Caco-2 (cell line): ENCODE data around the gene MRPS25. TPM values are rescaled to one million over a fixed set of nuclear protein-coding genes. Genes with fewer than 3 reads are reported as not detected.
A peak's percentile ranks its signal among the peaks of the same experiment; 100 is the strongest.

Experiments
- BruUV-seq: library from RNA; stranded (reverse); fragments of 400-500 nt; replicated peaks from 2 replicates; lab custom pipeline; 2021; lab: Mats Ljungman, UMichigan
- CTCF ChIA-PET: fragments of 300-600 bp; sonication (Branson Sonifier 250); formaldehyde crosslinking; loops from one replicate; lab custom pipeline; 2022; ENCODE audit warnings: antibody characterized with exemption; lab: Charles Lee
- POLR2A ChIA-PET: fragments of 300-600 bp; sonication (Branson Sonifier 250); formaldehyde crosslinking; loops from one replicate; lab custom pipeline; 2022; ENCODE audit warnings: antibody characterized with exemption; lab: Charles Lee
- DNase-seq, 2 experiments: peaks; one replicate each; pipeline versions ENCODE4 v3.0.0 to v3.0.0-alpha.2; 2020 to 2022
- H3K27me3 ChIP-seq: replicated peaks from 2 replicates; pipeline ENCODE4 v1.6.0; 2011; ENCODE audit warnings: low read length; ENCODE audit not compliant: control insufficient read depth, insufficient read depth
- H3K36me3 ChIP-seq: 2 replicates; pipeline ENCODE4 v1.5.1; 2011; ENCODE audit warnings: low read length; ENCODE audit not compliant: control insufficient read depth, insufficient read depth
- H3K4me1 ChIP-seq: fragments of 250-450 bp; sonication (Bioruptor Pico); 2 replicates; pipeline ENCODE4 v1.5.1; 2020; ENCODE audit warnings: mild to moderate bottlenecking
- H3K4me3 ChIP-seq: 2 replicates; pipeline ENCODE4 v1.5.1; 2011; ENCODE audit warnings: low read depth, mild to moderate bottlenecking, control low read depth, low read length
- H3K9me3 ChIP-seq: fragments of 250-450 bp; sonication (Bioruptor Pico); 2 replicates; pipeline ENCODE4 v1.5.1; 2020; ENCODE audit warnings: mild to moderate bottlenecking, moderate library complexity
- H3K27ac Mint-ChIP-seq: one replicate; pipeline ENCODE4 v1.8.0; 2022; ENCODE audit warnings: mixed read lengths; ENCODE audit not compliant: unreplicated experiment
- H3K27me3 Mint-ChIP-seq: one replicate; pipeline ENCODE4 v1.8.0; 2022; ENCODE audit warnings: mixed read lengths; ENCODE audit not compliant: insufficient read depth, unreplicated experiment
- H3K36me3 Mint-ChIP-seq: one replicate; pipeline ENCODE4 v1.8.0; 2022; ENCODE audit warnings: mild to moderate bottlenecking, mixed read lengths; ENCODE audit not compliant: insufficient read depth, unreplicated experiment
- H3K4me1 Mint-ChIP-seq: one replicate; pipeline ENCODE4 v1.8.0; 2022; ENCODE audit warnings: low read depth, mixed read lengths; ENCODE audit not compliant: unreplicated experiment
- H3K4me3 Mint-ChIP-seq: one replicate; pipeline ENCODE4 v1.8.0; 2022; ENCODE audit warnings: mild to moderate bottlenecking, moderate library complexity, mixed read lengths; ENCODE audit not compliant: unreplicated experiment
- H3K9me3 Mint-ChIP-seq: one replicate; pipeline ENCODE4 v1.8.0; 2022; ENCODE audit warnings: mixed read lengths; ENCODE audit not compliant: unreplicated experiment
- CTCF ChIP-seq, 2 experiments: fragments of 200-600 bp in 1 of 2; IDR thresholded peaks; 1 replicate in 1 of 2; 2 replicates in 1 of 2; pipeline versions ENCODE4 v1.5.1 to v1.8.0; 2011 to 2022; ENCODE audit warnings: antibody characterized with exemption in 1 of 2, control low read depth in 1 of 2, inconsistent platforms in 1 of 2, low read depth in 1 of 2, low read length in 1 of 2, mild to moderate bottlenecking in 1 of 2, moderate library complexity in 1 of 2; ENCODE audit not compliant: insufficient read depth in 1 of 2, severe bottlenecking in 1 of 2, unreplicated experiment in 1 of 2
- intact Hi-C: fragments of 100-400 bp; cut with micrococcal nuclease; formaldehyde crosslinking; loops from one replicate; pipeline ENCODE4 v1.10.0; 2022; ENCODE audit not compliant: unreplicated experiment
- total RNA-seq: library from RNA; stranded (reverse); gene quantifications from 2 replicates; pipeline ENCODE4 v1.2.3, GENCODE V29; 2022

MRPS25 gene
- total RNA-seq, 1 experiment from 2014 or later: 53.3 TPM

- Histone ChIP-seq H3K9me3 (no peaks in the 10 kb centered on the region), H3K36me3 (no peaks in the 10 kb centered on the region; the same call in 1 of the 2 replicates), H3K27me3 (no peaks in the 10 kb centered on the region), H3K4me1 (peaks cover 17% of the 10 kb centered on the region), H3K4me3 (no peak overlapping the region)
- H3K4me1 Mint-ChIP-seq: peaks cover 10% of the 10 kb centered on the region
- H3K4me3 Mint-ChIP-seq: peak overlapping the region; percentile 7
- DNase-seq: no peak
- H3K36me3 Mint-ChIP-seq: peaks cover 32% of the 10 kb centered on the region
- no peaks in the 10 kb centered on the region for H3K9me3 Mint-ChIP-seq
- no peak for TF ChIP-seq CTCF (IDR thresholded peaks at IDR 0.05; ENCODE audit: insufficient read depth in 1 of 2, low read depth in 1 of 2, low read length in 1 of 2, severe bottlenecking in 1 of 2, unreplicated experiment in 1 of 2)
- H3K27me3 Mint-ChIP-seq: no peaks in the 10 kb centered on the region
- CTCF ChIA-PET: interaction anchor here (0.6 kb wide), 1 partner anchor 54 kb away, joined by 7 read pairs; no protein-coding TSS in a partner anchor
- no TSS peak for BruUV-seq
- no peak overlapping the region for H3K27ac Mint-ChIP-seq
- intact Hi-C loops: no loop called here
- POLR2A ChIA-PET: no interaction called here
These were observed 1.4 kb upstream of the MRPS25 start for GRCh38 chr3:15066467-15066866.

- peak overlapping the region; percentile 92 for H3K4me3 Mint-ChIP-seq
- peak overlapping the region; percentile 96 for H3K27ac Mint-ChIP-seq
- peaks cover 17% of the 10 kb centered on the region for H3K4me1 ChIP-seq
- DNase-seq: no peak
- H3K4me1 Mint-ChIP-seq: peaks cover 10% of the 10 kb centered on the region
- no peaks in the 10 kb centered on the region for H3K9me3 Mint-ChIP-seq
- H3K9me3 ChIP-seq: no peaks in the 10 kb centered on the region
- intact Hi-C loops: loop anchor here (1.0 kb wide), 1 partner anchor 34 kb away; the partner anchor contains the start of gene RBSN
- CTCF ChIA-PET: interaction anchor here (0.9 to 1.2 kb wide), 3 partner anchors 13 to 140 kb away, joined by 3 to 10 read pairs (median 4); no protein-coding TSS in a partner anchor
- peaks cover 37% of the 10 kb centered on the region for H3K36me3 Mint-ChIP-seq
- peak overlapping the region; percentile 90 for H3K4me3 ChIP-seq
- no peak for TF ChIP-seq CTCF (IDR thresholded peaks at IDR 0.05; ENCODE audit: insufficient read depth in 1 of 2, low read depth in 1 of 2, low read length in 1 of 2, severe bottlenecking in 1 of 2, unreplicated experiment in 1 of 2)
- no TSS peak for BruUV-seq
- H3K36me3 ChIP-seq: no peaks in the 10 kb centered on the region; the same call in 1 of the 2 replicates
- no peaks in the 10 kb centered on the region for H3K27me3 ChIP-seq
- H3K27me3 Mint-ChIP-seq: no peaks in the 10 kb centered on the region
- POLR2A ChIA-PET: interaction anchor here (1.0 to 1.2 kb wide), 5 partner anchors 9 to 140 kb away, joined by 3 to 5 read pairs (median 3); partner anchors contain the start of genes CAPN7 and RBSN
These were observed 464 bp upstream of the MRPS25 start for GRCh38 chr3:15065550-15066007.

GRCh38 chr3:15064299-15064834 lies 748 bp downstream of the MRPS25 start:
- TSS peak; percentile 42 for BruUV-seq
- CTCF ChIA-PET: interaction anchor here (1.0 to 1.2 kb wide), 3 partner anchors 12 to 141 kb away, joined by 3 to 10 read pairs (median 4); partner anchors contain the start of gene CAPN7
- H3K36me3 ChIP-seq: no peaks in the 10 kb centered on the region; the same call in 1 of the 2 replicates
- peak overlapping the region; percentile 90 for H3K4me3 ChIP-seq
- no peaks in the 10 kb centered on the region for H3K9me3 Mint-ChIP-seq
- peaks cover 41% of the 10 kb centered on the region for H3K36me3 Mint-ChIP-seq
- POLR2A ChIA-PET: interaction anchor here (1.0 to 1.2 kb wide), 5 partner anchors 10 to 141 kb away, joined by 3 to 5 read pairs (median 3); partner anchors contain the start of genes CAPN7 and RBSN
- H3K4me3 Mint-ChIP-seq: peak overlapping the region; percentile 92
- DNase-seq: no peak
- peak overlapping the region; percentile 96 for H3K27ac Mint-ChIP-seq
- no peak for TF ChIP-seq CTCF (IDR thresholded peaks at IDR 0.05; ENCODE audit: insufficient read depth in 1 of 2, low read depth in 1 of 2, low read length in 1 of 2, severe bottlenecking in 1 of 2, unreplicated experiment in 1 of 2)
- H3K9me3 ChIP-seq: no peaks in the 10 kb centered on the region
- peaks cover 17% of the 10 kb centered on the region for H3K4me1 ChIP-seq
- H3K27me3 Mint-ChIP-seq: no peaks in the 10 kb centered on the region
- peaks cover 10% of the 10 kb centered on the region for H3K4me1 Mint-ChIP-seq
- intact Hi-C loops: no loop called here
- H3K27me3 ChIP-seq: no peaks in the 10 kb centered on the region
